Liver (tissue), 9 donors: Measurements from ENCODE around the gene FGF9. TPM values are rescaled to one million over a fixed set of nuclear protein-coding genes. Genes with fewer than 3 reads are reported as not detected.

Experiments
- DNase-seq: peaks from one replicate; pipeline ENCODE4 v3.0.0-alpha.2; 2017; ENCODE audit warnings: low spot score
- H3K27ac ChIP-seq, 2 donors: one replicate each; pipeline ENCODE4 v1.7.0; 2013; ENCODE audit warnings: inconsistent platforms in 2 of 2, low read length in 2 of 2, control low read depth in 1 of 2, low read depth in 1 of 2, mild to moderate bottlenecking in 1 of 2
- H3K27me3 ChIP-seq, 4 donors: one replicate each; pipeline versions ENCODE4 v1.6.1 to v1.7.0; 2013; ENCODE audit warnings: low read length in 3 of 4, inconsistent platforms in 1 of 4, mild to moderate bottlenecking in 1 of 4, moderate library complexity in 1 of 4; ENCODE audit not compliant: control insufficient read depth in 4 of 4, insufficient read depth in 4 of 4
- H3K36me3 ChIP-seq, 4 donors: one replicate each; pipeline versions ENCODE4 v1.6.1 to v1.7.0; 2013; ENCODE audit warnings: low read length in 3 of 4, mild to moderate bottlenecking in 3 of 4, low read depth in 1 of 4, moderate library complexity in 1 of 4; ENCODE audit not compliant: control insufficient read depth in 4 of 4, insufficient read depth in 3 of 4
- H3K4me1 ChIP-seq, 4 donors: one replicate each; pipeline versions ENCODE4 v1.6.1 to v1.7.0; 2013; ENCODE audit warnings: low read length in 3 of 4, mild to moderate bottlenecking in 3 of 4, moderate library complexity in 1 of 4; ENCODE audit not compliant: control insufficient read depth in 4 of 4, insufficient read depth in 4 of 4
- H3K4me3 ChIP-seq, 3 donors: one replicate each; pipeline versions ENCODE4 v1.6.1 to v1.7.0; 2013; ENCODE audit warnings: low read length in 3 of 3, control low read depth in 1 of 3, low read depth in 1 of 3, mild to moderate bottlenecking in 1 of 3
- H3K9ac ChIP-seq, 2 donors: one replicate each; pipeline ENCODE4 v1.7.0; 2013; ENCODE audit warnings: low read length in 2 of 2, mild to moderate bottlenecking in 2 of 2, moderate library complexity in 2 of 2, control low read depth in 1 of 2, low read depth in 1 of 2
- H3K9me3 ChIP-seq, 4 donors: one replicate each; pipeline versions ENCODE4 v1.6.1 to v1.7.0; 2013; ENCODE audit warnings: low read length in 3 of 4; ENCODE audit not compliant: control insufficient read depth in 4 of 4
- ATF3 ChIP-seq: IDR thresholded peaks from 2 replicates; pipeline ENCODE4 v1.6.1; 2016; ENCODE audit warnings: antibody characterized with exemption
- CTCF ChIP-seq: fragments of 150-350 bp; IDR thresholded peaks from 2 replicates; pipeline ENCODE4 v1.5.1; 2017; ENCODE audit warnings: improper control_type of control experiment, low read depth, low read length; ENCODE audit not compliant: missing input control
- EGR1 ChIP-seq, 2 donors: IDR thresholded peaks; 2 replicates each; pipeline ENCODE4 v1.6.1; 2016 to 2018; ENCODE audit warnings: antibody characterized with exemption in 2 of 2, low read depth in 2 of 2
- FOXA1 ChIP-seq: IDR thresholded peaks from 2 replicates; pipeline ENCODE4 v1.6.1; 2016; ENCODE audit warnings: antibody characterized with exemption
- FOXA2 ChIP-seq: IDR thresholded peaks from 2 replicates; pipeline ENCODE4 v1.6.1; 2016; ENCODE audit warnings: antibody characterized with exemption
- GABPA ChIP-seq, 2 donors: IDR thresholded peaks in 1 of 2; conservative IDR thresholded peaks in 1 of 2; 2 replicates each; pipeline ENCODE4 v1.6.1; 2016; ENCODE audit warnings: antibody characterized with exemption in 2 of 2, mild to moderate bottlenecking in 1 of 2, moderate library complexity in 1 of 2
- HNF4A ChIP-seq, 2 donors: conservative IDR thresholded peaks; 2 replicates each; pipeline ENCODE4 v1.6.1; 2016; ENCODE audit warnings: antibody characterized with exemption in 2 of 2, mild to moderate bottlenecking in 2 of 2
- HNF4G ChIP-seq: IDR thresholded peaks from 2 replicates; pipeline ENCODE4 v1.6.1; 2016; ENCODE audit warnings: antibody characterized with exemption
- JUND ChIP-seq, 2 donors: IDR thresholded peaks; 2 replicates each; pipeline ENCODE4 v1.6.1; 2016; ENCODE audit warnings: antibody characterized with exemption in 2 of 2
- MAX ChIP-seq: IDR thresholded peaks from 2 replicates; pipeline ENCODE4 v1.6.1; 2016; ENCODE audit warnings: antibody characterized with exemption
- NR2F2 ChIP-seq: IDR thresholded peaks from 2 replicates; pipeline ENCODE4 v1.6.1; 2016; ENCODE audit warnings: antibody characterized with exemption
- RAD21 ChIP-seq, 2 donors: IDR thresholded peaks; 2 replicates each; pipeline ENCODE4 v1.6.1; 2016; ENCODE audit warnings: antibody characterized with exemption in 2 of 2, mild to moderate bottlenecking in 2 of 2
- REST ChIP-seq: IDR thresholded peaks from 2 replicates; pipeline ENCODE4 v1.6.1; 2016; ENCODE audit warnings: antibody characterized with exemption, mild to moderate bottlenecking
- RXRA ChIP-seq, 2 donors: IDR thresholded peaks; 2 replicates each; pipeline ENCODE4 v1.6.1; 2017 to 2018; ENCODE audit warnings: antibody characterized with exemption in 2 of 2, mild to moderate bottlenecking in 1 of 2
- SP1 ChIP-seq: IDR thresholded peaks from 2 replicates; pipeline ENCODE4 v1.6.1; 2018; ENCODE audit warnings: antibody characterized with exemption, mild to moderate bottlenecking
- TAF1 ChIP-seq: conservative IDR thresholded peaks from 2 replicates; pipeline ENCODE4 v1.6.1; 2016; ENCODE audit warnings: antibody characterized with exemption, mild to moderate bottlenecking
- ZBTB33 ChIP-seq: IDR thresholded peaks from 2 replicates; pipeline ENCODE4 v1.6.1; 2016; ENCODE audit warnings: antibody characterized with exemption
- WGBS: extraction: QIAGEN DNeasy Blood & Tissue Kit; methylation state at CpG from one replicate; pipeline ENCODE4 v1.1.7; 2013; 5-methylcytosine and 5-hydroxymethylcytosine counted together
- polyA plus RNA-seq, 2 donors: library from polyadenylated mRNA; stranded (reverse) in 1 of 2; unstranded in 1 of 2; fragments of 200-250 nt in 1 of 2; fragments of >200 nt in 1 of 2; fragmentation: Nextera tagmentation in 1 of 2; extraction: Ambion mirVana in 1 of 2; gene quantifications; one replicate each; pipeline versions ENCODE4 v1.2.1 to v1.2.3, GENCODE V29; 2013 to 2015
- total RNA-seq, 2 donors: library from RNA; depleted of rRNA; stranded (reverse); fragments of >200 nt; gene quantifications; one replicate each; pipeline ENCODE4 v1.2.3, GENCODE V29; 2014
- donor health status: healthy.
- donor health status: healthy.
- donor health status: healthy.
- donor health status: healthy.
- donor health status: healthy.

The FGF9 gene
- total and polyA plus RNA-seq, 4 donors = under 0.01 to 0.05 TPM; not detected in 2

GRCh38 chr13:21675095-21675991 lies 4.5 kb downstream of the FGF9 start:
- Histone ChIP-seq H3K4me3 (peak overlapping the region in 1 of 3 donors; percentile 71), H3K9me3 (no peaks in the 10 kb centered on the region), H3K4me1 (peaks cover 20 to 48% (median 37%) of the 10 kb centered on the region in 4 donors), H3K27me3 (peaks cover 6 to 24% (median 9%) of the 10 kb centered on the region in 4 donors), H3K9ac (no peak overlapping the region), H3K27ac (no peak overlapping the region), H3K36me3 (no peaks in the 10 kb centered on the region)
- TF ChIP-seq REST = no peak
- TF ChIP-seq SP1 = no peak
- TF ChIP-seq GABPA (IDR thresholded peaks at IDR 0.05 in 1 of 2, conservative IDR thresholded peaks at IDR 0.05 in 1 of 2) = no peak
- TF ChIP-seq ATF3 = no peak
- no peak for TF ChIP-seq ZBTB33
- no peak for TF ChIP-seq MAX
- no peak for TF ChIP-seq NR2F2
- no peak for TF ChIP-seq RAD21 (IDR thresholded peaks at IDR 0.05)
- no peak for TF ChIP-seq EGR1 (IDR thresholded peaks at IDR 0.05; ENCODE audit: low read depth in 2 of 2)
- no peak for TF ChIP-seq JUND (IDR thresholded peaks at IDR 0.05)
- TF ChIP-seq FOXA1 = no peak
- no peak for TF ChIP-seq HNF4G
- TF ChIP-seq HNF4A (conservative IDR thresholded peaks at IDR 0.05) = no peak
- no peak for TF ChIP-seq TAF1
- TF ChIP-seq CTCF = no peak
- no peak for TF ChIP-seq FOXA2
- TF ChIP-seq RXRA (IDR thresholded peaks at IDR 0.05) = no peak
- DNase-seq = peak; percentile 32
- 2% methylated on average over 62 of the region's 62 CpGs for WGBS
